OCI-LY7 (cell line): ENCODE data around the gene LRP1B.

Experiments
- CTCF ChIP-seq: fragments of 200-600 bp; sonication (generic); conservative IDR thresholded peaks from 2 replicates; pipeline ENCODE4 v1.5.1; 2014; ENCODE audit warnings: mild to moderate bottlenecking, antibody characterized with exemption, low read length, moderate library complexity, mixed read lengths
- EZH2phosphoT487 ChIP-seq: fragments of 200-600 bp; sonication (generic); IDR thresholded peaks from 2 replicates; pipeline ENCODE4 v1.6.1; 2018; ENCODE audit warnings: low read depth, borderline replicate concordance, mild to moderate bottlenecking, mixed run types, antibody characterized with exemption, low read length, moderate library complexity, mixed read lengths

GRCh38 chr2:140465301-140465700 is 1665.5 kb downstream of the LRP1B start:
- TF ChIP-seq CTCF (no peak), EZH2phosphoT487 (no peak)
